A549 treated with GW870086 at 1 μM for 4 hours (cell line): ENCODE measurements around the gene RASSF9. TPM values are rescaled to one million over a fixed set of nuclear protein-coding genes. Genes with fewer than 3 reads are reported as not detected.

Source experiments
- total RNA-seq: library from RNA; stranded (reverse); fragments of 200-300 nt; extraction: Qiagen RNA extraction; gene quantifications from 5 replicates; pipeline ENCODE4 v1.2.3, GENCODE V29; 2022; ENCODE audit warnings: low read depth

Gene RASSF9
- 0.71 to 1.1 TPM (median 0.96 TPM) in 5 replicates for total RNA-seq

GRCh38 chr12:85836197-85837090 is at the start of gene RASSF9:
Gene RASSF9, minus strand, starts transcription at chr12:85836409. Its CDS starts 208 bp downstream, at chr12:85836201.

GRCh38 chr12:85874031-85874461 is 37.8 kb upstream of the RASSF9 start, which contains the start of gene NTS:
Gene NTS, plus strand, starts transcription at chr12:85874295. Its CDS starts 109 bp downstream, at chr12:85874404.

Other genes starting within 250 kb of the RASSF9 start
- gene NTS, start 37.9 kb upstream of the RASSF9 start, total RNA-seq = 51.2 to 89.6 TPM (median 80.3 TPM) in 5 replicates